Epithelial cell of prostate (primary cell): ENCODE data around the gene ATP2B2.
A peak's percentile ranks its signal among the peaks of the same experiment; 100 is the strongest.

Source experiments
- DNase-seq: peaks from one replicate; pipeline ENCODE4 v3.0.0-alpha.2; 2011; ENCODE audit warnings: low read depth, low spot score
- H3K27ac ChIP-seq: fragments of 450-650 bp; 2 replicates; pipeline ENCODE4 v1.5.1; 2017; ENCODE audit warnings: mild to moderate bottlenecking

Gene ATP2B2

DNA sequence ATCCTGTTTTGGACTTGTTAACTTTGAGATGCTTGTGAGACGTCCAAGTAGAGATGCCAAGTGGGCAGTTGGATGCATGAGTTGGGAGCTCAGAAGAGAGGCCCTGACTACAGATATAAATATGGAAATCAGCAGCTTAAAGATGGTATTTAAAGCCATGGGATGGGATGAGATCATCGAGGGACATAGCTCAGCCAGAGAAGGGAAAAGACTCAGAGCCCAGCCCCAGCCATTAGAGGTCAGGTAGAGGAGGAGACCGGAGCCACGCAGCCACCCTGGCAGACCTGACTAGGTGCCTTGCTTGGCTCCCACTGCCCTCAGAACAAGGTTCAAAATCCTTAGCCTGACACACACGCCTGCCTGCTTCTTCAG, 31.1 kb downstream of the ATP2B2 start:
- DNase-seq: no peak
- no peak overlapping the region for H3K27ac ChIP-seq

DNA sequence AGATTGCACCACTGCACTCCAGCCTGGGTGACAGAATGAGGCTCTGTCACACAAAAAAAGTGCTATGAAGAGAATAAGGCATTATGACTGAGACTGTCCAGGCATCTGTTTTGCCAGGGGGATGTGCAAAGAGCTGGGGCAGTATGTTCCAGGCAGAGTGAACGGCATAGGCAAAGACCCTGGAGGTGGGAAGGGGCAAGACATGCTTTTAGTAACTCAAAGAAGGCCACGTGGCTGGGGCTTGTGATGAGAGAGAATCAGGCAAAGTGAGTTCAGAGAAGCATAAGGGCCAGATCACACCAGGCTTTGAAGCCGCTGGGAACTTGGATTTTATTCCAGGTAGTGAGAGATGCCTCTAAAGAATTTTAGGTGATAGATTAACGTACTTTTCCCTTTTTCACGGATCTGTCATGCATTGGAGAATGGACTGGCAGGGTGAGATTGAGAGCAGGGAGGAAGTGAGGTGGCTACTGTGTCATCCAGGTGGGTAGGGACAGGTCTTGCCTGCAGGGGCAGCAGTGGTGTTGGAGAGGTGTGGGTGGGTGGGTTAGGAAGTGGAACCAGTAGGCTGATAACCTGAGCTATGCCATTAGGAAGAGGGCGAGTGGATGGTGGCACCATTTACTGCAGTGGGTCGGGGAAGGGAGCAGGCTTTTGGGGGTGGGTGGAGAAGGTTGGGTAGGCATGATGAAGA, 31.7 kb downstream of the ATP2B2 start:
- H3K27ac ChIP-seq: no peak overlapping the region
- DNase-seq: no peak

DNA sequence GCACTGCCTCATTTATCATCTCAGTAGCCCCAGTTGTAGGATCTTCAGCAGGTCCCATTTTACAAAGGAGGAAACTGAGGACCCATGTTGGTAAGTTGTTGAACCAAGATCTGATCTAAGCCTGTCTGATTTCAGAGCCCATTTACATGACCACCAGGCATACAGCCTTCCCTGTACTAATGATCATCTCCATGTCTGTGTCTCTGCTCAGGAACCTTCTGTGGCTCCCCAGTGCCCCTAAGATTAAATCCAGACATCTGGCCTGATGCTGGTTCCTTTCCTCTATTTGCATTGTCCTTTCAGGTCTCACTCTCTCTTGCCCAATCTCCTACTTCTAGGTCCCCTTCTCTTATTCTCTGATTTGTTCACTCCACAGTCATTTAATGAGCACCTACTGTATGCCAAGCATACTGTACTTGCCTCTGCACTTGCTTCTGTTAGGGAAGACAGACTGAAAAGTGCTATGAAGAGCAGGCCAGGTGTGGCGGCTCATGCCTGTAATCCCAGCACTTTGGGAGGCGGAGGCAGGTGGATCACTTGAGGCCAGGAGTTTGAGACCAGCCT, 32.4 kb downstream of the ATP2B2 start:
- H3K27ac ChIP-seq: no peak overlapping the region
- no peak for DNase-seq

DNA sequence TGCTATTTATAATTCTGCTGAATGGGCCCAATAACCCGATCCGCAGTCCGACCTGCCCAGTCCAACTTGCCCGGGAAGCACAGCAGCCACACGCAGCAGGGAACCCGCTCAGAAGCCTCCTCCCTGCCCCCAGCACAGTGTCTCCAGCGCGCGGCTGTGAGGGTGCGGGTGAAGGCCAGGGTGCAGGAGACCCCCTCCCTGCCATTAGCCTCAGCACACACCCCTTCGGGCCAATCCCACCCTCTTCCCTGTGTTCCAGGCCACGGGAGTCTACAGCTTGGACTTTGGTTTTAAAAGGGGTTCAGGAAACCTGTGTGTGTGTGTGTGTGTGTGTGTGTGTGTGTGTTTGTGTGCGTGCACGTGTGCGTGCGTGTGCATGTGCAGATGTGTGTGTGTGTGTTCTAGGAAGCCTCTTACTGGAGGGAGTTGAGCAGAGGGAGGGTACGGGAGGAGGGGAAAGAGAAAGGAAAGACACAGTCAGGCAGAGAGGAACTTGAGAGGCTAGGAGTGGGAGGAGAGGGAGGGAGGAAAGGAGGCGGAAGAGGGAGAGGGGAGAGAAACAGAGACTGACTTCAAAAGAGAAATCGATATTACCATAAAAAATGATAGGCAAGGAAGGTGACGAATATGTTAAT, 34.2 kb downstream of the ATP2B2 start:
- DNase-seq: no peak
- H3K27ac ChIP-seq: no peak overlapping the region

DNA sequence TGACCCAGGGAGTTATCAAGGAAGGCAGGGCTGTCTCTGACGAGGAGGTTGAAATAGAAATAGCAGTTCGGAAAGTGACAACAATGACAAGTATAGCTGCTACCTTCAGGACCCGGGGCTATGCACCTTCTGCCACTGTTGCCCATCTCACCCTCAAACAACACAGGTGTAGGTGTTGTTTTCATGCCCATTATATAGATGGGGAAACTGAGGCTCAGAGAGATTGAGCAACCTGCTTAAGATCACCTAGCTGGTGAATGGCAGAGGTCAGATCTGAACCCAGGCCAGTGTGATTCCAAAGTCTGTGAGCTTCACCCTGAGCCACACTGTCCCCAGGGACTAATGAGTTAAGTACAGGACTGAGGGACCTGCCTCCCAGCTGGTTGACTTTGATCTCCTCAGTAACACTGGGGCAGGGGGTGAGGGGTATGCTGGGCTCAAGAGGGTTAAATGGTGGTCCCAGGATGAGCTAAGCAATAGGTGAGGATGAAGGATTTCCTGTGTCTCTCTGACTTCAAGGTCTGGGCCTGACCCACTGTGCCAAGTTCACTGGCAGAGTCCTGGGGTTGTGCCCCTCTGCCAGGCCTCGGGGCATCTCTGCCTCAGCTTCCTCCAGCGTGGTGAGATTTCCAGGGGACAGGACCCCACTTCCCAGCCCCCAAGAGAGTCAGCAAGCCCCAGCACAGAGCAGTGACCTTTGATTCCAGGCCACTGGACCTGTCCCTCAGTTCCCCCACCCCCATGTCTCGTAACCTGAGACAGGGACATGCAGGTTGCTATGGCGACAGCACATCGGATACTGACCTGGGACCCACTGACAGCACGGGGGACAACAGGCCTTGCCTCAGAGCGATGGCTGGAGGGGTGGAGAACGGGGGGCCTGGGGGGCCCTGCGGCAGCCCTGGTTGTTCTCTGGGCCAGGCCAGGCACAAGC, 35.0 kb downstream of the ATP2B2 start:
- no peak for DNase-seq
- no peak overlapping the region for H3K27ac ChIP-seq

DNA sequence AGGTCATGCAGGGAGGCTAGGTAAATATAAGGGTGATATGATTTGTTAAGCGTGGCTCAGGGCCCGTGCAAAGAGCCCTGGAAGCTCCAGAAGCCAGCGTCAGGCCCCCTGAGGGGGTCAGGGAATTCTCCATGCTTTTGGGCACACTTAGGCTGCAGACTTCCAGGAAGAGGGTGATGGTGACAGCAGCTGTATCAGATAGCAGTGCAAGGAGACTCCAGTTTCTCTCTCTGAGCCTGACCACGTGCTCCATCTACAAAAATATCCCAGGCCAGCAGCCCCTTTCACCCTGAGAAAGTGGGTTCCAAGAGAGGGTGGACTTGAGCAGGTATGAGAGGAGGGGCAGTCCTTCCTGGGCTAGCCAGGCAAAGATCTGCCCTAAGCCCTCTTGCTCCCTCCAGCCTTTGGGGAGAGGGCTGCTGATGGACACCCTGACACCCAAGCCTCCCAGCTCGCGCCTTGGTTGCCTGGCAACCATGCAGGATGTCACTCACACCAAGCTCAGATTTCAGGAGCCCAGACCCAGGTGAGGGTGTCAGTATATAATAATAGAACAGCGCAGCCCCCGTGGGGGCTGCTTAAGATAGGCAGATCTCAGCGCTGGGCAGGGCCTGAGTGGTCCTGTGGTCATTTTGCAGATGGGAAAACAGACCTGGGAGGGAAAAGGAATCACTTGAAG, 35.8 kb downstream of the ATP2B2 start:
- H3K27ac ChIP-seq: no peak overlapping the region
- DNase-seq: no peak

DNA sequence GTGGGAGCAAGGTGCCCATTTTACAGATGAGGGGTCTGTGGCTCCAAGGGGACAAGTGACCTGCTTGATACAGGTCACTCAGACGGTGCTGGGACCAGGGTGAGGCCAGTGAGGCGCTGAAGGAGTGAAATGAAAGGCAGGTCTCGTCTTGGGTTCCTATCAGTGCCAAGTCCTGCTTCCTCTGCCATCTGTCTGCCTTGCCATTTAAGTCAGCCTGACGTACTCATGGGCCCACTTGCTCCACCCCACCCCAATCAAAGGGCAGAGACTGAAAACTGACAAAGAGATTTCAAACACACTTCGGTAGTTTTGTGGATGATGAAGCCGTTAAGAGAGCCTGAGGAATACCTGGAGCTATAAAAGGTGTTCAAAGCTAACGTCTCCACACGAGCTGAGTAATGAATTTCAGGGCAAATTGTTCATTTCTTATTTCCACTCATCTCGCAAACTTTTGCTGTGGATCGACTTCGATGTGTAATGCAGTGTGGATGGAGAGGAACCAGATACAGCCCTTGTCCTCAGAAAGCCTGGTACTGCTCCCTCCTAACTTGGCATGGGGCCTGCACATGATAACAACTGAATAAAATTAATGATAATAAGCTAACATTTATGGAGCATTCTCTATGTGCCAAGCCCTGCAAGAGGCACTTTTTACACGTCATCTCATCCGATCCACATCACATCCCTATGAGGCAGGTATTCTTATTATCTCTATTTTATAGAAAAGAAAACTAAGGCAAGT, 36.6 kb downstream of the ATP2B2 start:
- no peak overlapping the region for H3K27ac ChIP-seq
- DNase-seq: no peak

DNA sequence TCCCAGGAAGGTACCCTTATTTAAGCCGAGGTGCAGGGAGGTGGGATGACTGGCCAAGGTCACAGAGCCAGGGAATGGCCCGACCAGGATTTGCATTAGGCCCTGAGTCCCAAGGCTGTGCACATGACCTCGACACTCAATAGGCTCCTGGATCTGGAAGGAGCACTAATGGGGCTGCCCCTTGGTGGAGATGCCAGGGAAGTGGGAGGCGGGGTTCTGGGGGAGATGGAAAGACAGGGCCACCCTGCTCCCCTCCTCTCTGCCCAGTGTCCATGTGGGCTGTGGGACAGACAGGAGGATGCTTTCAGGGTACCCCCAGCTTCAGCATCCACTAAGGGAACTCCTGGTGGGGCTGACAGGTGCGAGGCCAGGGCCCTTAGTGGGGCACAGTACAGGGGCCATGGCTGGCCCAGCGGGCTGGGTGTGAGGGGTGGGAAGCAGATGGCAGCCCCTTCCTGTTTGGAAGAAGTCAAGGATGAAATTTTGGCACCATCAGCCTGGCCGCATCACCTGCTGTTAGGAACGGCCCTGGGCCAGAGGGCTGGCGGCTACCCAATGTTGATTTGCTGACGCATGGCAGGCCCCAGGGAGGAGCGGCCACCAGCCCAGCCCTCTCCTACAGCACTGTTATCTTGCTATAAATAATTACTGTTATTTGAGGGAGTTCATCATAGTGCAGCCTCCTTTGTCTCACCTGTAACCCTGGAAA, 37.3 kb downstream of the ATP2B2 start:
- DNase-seq: no peak
- H3K27ac ChIP-seq: no peak overlapping the region

DNA sequence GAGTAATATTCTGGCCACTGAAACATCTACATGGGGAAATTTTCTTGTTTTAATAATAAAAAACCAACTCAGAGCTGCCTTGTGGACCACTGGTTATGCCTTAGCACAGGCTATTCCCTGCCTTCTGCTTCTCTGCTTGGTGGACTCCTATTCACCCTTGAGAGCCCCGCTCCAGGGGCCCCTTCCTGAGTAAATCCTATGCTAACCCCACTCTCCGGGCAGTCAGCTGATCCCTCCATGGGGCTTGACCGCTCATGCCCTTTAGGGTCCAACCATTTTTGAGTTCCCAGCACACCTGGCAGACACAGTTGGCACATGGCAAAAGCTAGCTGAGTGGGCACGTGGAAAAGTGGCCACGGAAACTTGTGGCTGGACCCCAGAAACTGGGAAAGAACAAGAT, 38.2 kb downstream of the ATP2B2 start:
- no peak for DNase-seq
- H3K27ac ChIP-seq: no peak overlapping the region

DNA sequence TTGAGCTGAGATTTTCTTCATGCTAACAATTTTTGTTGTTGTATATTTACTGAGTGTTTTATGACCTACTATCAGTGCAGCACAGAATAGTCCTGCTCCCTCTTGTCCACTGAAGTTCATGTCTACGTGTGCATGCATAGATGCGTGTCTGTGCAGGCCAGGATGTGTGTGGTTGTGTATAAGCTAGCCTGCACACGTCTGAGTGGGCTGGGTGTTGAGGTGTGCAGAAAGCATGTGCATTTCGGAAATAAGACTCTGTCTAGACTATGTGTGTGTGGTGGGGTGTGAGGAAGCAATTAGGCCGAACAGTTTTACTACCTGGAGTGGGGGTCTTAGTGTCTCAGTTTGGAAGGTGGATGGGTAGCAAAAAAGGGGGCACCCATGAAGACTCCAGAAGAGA, 39.2 kb downstream of the ATP2B2 start:
- DNase-seq: peak; percentile 54
- H3K27ac ChIP-seq: no peak overlapping the region

DNA sequence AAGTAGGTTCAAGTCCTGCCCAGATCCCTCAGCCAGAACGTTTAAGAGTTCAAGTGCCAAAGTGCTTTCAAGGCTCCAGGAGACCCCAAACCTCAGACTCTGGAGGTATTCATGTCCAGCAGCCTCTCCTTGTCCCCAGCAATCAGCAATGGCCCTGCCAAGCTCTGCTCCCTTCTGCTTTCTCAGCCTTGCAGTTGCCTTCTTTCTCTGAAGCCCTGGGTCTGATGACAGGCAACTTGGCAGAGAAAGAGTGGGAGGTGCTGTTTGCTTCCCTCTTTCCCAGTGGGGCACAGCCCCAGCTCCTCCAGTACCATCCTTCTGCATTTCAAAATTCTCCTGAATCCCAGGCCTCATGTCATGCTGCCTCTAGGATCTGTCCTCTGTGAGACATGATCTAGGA, 40.2 kb downstream of the ATP2B2 start:
- no peak for DNase-seq
- H3K27ac ChIP-seq: no peak overlapping the region

DNA sequence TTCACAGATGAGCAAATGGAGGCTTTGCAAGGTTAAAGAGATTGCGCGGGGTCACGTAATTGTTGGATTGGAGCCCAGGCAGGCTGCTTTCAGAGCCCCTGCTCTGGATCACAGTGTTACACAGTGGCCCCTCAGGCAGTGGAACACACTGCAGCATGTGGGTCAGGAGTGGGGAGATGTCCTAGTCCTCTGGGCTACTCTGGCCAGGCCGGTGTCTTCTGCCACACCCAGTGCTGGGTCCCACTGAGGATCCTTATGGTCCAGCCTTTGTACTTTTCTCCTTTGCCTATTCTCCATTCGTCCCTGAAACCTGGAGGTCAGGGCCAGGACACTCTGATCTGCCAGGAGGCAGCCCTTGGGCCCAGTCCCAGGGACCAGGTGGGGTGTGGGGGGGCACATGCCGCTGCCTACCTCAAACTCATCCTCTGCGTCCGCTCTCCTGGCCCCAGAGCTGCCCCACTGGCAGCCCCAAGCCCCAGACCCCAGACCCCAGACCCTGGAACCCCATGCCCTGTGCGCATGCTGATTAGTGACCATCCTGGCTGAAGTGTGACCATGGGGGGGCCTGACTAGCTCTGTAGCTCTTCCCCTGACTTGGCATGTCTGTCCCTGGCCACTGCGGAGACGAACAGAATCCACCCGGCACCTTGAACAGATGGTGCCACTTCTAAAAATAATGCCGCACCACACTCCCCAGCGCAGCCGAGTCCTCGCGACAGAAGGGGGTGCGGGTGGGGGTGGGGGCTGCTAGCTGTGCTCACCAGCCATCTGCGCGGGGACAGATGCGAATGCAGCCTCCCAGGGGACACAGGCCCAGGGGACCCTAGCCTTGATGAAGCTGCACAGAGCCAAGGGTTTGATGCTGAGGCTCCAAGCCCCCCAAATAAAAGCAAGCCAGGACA, 41.6 kb downstream of the ATP2B2 start:
- H3K27ac ChIP-seq: no peak overlapping the region
- DNase-seq: no peak

DNA sequence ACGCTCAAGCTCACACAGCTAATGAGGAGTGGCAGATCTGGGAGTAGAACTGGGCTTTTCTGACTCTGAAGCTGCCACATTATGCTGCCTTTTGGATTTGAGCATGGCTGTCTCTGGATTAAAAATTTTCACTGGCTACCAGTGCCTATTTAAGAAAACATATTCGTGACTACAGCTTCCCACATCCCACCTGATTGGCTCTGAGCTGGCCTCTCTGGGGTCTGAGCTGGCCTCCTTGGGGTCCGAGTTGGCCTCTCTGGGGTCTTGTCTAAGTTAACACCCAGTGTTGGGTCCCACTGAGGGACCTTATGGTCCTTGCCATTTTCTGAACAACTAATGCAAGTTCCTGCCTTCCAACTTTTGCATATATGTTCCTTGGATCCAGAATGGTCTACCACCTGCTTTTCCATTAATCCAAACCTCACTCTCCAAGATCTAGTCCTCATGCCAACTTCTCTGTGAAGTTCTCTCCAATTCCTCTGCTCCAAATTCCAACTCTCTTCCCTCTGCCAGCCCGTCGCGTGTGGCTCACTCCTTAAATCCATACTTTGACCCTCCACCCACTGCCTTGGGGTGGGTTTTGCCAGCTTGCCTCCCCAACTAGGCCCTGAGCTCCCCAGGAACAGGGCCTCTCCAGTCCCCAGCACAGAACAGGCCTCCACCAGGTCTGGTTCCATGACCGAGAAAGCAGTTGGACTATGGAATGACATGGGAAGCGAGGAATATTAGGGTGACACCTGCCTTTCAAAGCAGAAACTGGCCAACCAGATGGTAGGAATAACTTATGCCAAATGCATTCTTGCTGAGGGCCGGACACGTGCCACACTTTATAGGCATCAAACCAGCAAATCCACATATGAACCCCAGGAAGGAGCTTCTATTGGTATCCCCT, 42.5 kb downstream of the ATP2B2 start:
- no peak overlapping the region for H3K27ac ChIP-seq
- DNase-seq: no peak

DNA sequence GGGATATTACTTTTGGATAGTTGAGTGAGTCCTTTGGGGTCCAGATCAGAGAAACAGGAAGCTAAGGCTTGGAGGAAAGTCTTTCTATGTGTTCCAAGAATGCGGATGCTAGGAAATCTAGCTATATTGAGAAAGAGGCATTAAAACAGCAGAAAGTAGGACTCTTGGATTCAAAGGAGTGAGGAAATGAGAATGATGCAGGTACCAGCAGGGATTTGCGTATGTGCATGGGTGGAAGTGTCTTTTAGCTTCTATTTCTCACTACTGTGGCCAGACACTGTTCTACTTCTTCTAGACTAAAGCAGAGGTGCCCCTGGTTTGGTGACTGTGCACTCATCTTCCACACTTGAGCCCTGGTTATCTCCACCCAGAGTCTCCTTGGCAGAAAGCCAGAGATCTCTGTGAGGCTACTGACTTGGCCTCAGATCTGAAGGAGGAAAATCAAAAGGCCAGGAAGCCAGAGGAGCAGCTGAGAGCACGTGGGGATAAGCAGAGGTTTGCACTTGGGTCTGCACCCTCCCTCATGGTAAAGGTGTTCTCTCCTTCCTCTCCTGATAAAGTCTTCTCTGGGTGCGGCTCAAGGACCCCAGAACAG, 44.3 kb downstream of the ATP2B2 start:
- DNase-seq: no peak

DNA sequence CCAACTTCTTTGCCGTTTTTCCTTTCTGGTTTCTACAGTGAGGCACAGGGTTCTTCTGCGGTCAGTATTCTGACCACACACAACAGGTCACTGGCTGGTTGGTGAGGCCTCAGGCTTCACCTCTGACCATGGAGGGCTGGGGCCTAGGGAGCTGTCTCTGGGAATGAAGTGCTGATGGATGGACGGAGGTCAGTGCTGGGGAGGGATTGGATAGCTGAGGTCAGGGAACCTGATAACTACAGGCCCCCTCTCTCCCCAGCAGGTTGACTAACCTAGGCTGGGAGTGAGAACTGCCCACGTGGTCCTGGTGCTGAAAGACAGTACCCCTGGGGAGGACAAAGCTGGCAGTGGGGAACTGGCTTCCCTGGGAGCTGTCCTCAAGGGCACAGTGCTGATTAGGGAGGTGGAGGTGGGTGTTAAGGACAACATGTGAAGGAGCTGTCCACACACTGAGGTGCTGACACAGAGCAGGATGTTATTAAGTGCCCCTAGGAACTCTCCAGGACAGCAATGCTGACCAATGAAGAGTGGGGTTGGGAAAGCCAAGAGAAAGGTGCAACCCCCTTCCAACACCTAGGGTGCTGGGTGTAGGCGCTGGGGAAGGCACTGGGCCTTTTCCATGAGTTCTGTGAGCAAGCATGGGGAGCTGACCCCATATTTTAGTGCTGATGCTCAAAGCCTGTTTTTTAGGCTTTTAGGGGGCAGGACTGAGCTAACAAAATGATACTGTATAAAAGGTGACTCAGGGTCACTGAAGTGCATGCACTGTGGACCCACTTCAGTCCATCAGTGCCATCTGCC, 45.2 kb downstream of the ATP2B2 start:
- H3K27ac ChIP-seq: no peak overlapping the region
- peak; percentile 33 for DNase-seq

More for the DNA sequence above, 44.3 kb downstream of the ATP2B2 start:
- no peak overlapping the region for H3K27ac ChIP-seq

DNA sequence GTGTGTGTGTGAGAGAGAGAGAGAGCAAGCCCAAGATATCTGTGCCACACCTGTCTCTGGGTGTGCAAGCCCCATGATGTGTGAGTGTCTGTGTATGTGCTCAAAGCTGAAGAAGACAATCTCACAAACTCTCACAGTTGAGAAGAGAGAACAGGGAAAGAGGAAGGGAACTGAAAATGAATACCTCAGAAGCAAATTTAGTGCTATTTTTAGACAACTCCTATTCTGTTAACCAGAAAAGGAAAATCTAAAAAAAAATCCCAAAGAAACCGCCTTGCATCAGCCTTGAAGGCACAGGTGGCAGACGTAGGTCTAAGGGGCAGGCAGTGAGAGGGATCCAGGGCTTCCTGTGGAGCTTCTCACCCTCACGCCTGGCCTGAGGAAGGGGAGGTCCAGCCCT, 47.8 kb downstream of the ATP2B2 start:
- DNase-seq: no peak
- H3K27ac ChIP-seq: no peak overlapping the region
